Measurements from ENCODE around the gene MLN.

The MLN gene

DNA sequence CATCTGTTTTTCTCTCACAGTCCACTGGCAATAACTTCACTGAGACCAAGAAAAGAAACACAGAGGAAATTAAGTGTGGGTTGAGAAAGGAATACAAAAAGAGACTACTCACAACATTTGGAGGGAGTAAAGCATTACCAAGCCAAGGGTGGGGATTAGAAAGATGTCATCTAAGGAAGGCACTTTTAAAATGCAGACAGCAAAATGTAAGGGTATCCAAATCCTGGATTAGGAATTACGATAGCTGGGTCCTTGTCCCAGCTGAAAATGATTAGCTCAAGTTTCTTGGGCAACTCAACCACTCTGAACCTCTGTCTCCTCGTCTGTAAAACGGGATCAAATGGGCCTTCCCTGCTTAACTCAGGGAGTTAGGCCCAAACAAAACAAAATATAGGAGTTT is 17.1 kb downstream of the MLN start:
- H3K9me3 ChIP-seq (ENCODE audit: insufficient read depth, low read length, severe bottlenecking), result no peaks in the 10 kb centered on the region
- H2AFZ ChIP-seq (ENCODE audit: low read depth, low read length), result no peak overlapping the region
- peak overlapping the region; percentile 17 for H3K27ac ChIP-seq (ENCODE audit: low read length)
- peak overlapping the region in 1 of 2 experiments; percentile 88; a peak in 2 of 4 replicates for H3K4me3 ChIP-seq (ENCODE audit: low read depth in 1 of 2, low read length in 2 of 2)
- H3K9ac ChIP-seq (ENCODE audit: low read depth, low read length), result peak overlapping the region; percentile 96; the same call in 1 of the 2 replicates
- no peaks in the 10 kb centered on the region for H3K27me3 ChIP-seq (ENCODE audit: insufficient read depth, low read length, poor library complexity)
- peaks cover 35% of the 10 kb centered on the region for H3K4me1 ChIP-seq (ENCODE audit: insufficient read depth, low read length)
- peaks cover 60% of the 10 kb centered on the region for H3K36me3 ChIP-seq (ENCODE audit: insufficient read depth, low read length)
- TF ChIP-seq, protein P1, sequence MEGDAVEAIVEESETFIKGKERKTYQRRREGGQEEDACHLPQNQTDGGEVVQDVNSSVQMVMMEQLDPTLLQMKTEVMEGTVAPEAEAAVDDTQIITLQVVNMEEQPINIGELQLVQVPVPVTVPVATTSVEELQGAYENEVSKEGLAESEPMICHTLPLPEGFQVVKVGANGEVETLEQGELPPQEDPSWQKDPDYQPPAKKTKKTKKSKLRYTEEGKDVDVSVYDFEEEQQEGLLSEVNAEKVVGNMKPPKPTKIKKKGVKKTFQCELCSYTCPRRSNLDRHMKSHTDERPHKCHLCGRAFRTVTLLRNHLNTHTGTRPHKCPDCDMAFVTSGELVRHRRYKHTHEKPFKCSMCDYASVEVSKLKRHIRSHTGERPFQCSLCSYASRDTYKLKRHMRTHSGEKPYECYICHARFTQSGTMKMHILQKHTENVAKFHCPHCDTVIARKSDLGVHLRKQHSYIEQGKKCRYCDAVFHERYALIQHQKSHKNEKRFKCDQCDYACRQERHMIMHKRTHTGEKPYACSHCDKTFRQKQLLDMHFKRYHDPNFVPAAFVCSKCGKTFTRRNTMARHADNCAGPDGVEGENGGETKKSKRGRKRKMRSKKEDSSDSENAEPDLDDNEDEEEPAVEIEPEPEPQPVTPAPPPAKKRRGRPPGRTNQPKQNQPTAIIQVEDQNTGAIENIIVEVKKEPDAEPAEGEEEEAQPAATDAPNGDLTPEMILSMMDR (IDR thresholded peaks at IDR 0.05; ENCODE audit: borderline replicate concordance, extremely low read depth, low read length, poor library complexity, severe bottlenecking), result no peak
- TF ChIP-seq EZH2 (IDR thresholded peaks at IDR 0.05; ENCODE audit: borderline replicate concordance, low read depth, low read length, severe bottlenecking), result no peak
- peaks cover 59% of the 10 kb centered on the region for H3K79me2 ChIP-seq (ENCODE audit: insufficient read depth, low read length)
- ATAC-seq (ENCODE audit: insufficient read depth, low read depth), result no peak
- H4K20me1 ChIP-seq (ENCODE audit: insufficient read depth, low read length), result peaks cover 59% of the 10 kb centered on the region
- peak overlapping the region; percentile 85 for H3K4me2 ChIP-seq (ENCODE audit: insufficient read depth, low read length)
- DNase-seq, result no peak

DNA sequence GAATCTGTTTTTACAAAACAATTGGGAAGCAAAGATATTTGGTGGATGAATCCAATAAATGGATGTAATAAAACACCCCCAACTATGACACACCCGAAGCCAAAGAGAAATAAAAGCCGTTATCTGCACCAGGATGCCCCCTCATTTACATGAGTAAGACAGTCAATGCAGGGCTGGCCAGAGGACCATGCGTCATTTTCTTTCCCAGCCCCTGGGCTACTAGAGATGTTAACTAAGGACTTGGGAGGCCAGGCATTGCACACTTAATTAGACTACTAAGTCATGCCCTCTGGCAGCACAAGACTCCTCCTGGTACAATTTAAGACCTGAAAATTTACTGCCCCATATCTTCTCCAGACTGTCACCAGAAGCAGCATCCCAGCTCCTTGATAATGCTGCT is 18.0 kb downstream of the MLN start:
- no peak for ATAC-seq (ENCODE audit: insufficient read depth, low read depth)
- H3K27ac ChIP-seq (ENCODE audit: low read length), result no peak overlapping the region
- DNase-seq, result no peak
- no peaks in the 10 kb centered on the region for H3K9me3 ChIP-seq (ENCODE audit: insufficient read depth, low read length, severe bottlenecking)
- H3K27me3 ChIP-seq (ENCODE audit: insufficient read depth, low read length, poor library complexity), result no peaks in the 10 kb centered on the region
- peak overlapping the region; percentile 96; the same call in 1 of the 2 replicates for H3K9ac ChIP-seq (ENCODE audit: low read depth, low read length)
- peaks cover 35% of the 10 kb centered on the region for H3K4me1 ChIP-seq (ENCODE audit: insufficient read depth, low read length)
- peaks cover 70% of the 10 kb centered on the region for H3K36me3 ChIP-seq (ENCODE audit: insufficient read depth, low read length)
- H4K20me1 ChIP-seq (ENCODE audit: insufficient read depth, low read length), result peaks cover 59% of the 10 kb centered on the region
- TF ChIP-seq, protein P1 (IDR thresholded peaks at IDR 0.05; ENCODE audit: borderline replicate concordance, extremely low read depth, low read length, poor library complexity, severe bottlenecking), result no peak
- TF ChIP-seq EZH2 (IDR thresholded peaks at IDR 0.05; ENCODE audit: borderline replicate concordance, low read depth, low read length, severe bottlenecking), result no peak
- H2AFZ ChIP-seq (ENCODE audit: low read depth, low read length), result no peak overlapping the region
- peaks cover 59% of the 10 kb centered on the region for H3K79me2 ChIP-seq (ENCODE audit: insufficient read depth, low read length)
- H3K4me3 ChIP-seq (ENCODE audit: low read depth in 1 of 2, low read length in 2 of 2), result 0 out of 4 replicates have a peak overlapping the region, but pooled peaks of 1 of the 2 experiments have one; percentile 2
- peak overlapping the region; percentile 85; the same call in 1 of the 2 replicates for H3K4me2 ChIP-seq (ENCODE audit: insufficient read depth, low read length)

DNA sequence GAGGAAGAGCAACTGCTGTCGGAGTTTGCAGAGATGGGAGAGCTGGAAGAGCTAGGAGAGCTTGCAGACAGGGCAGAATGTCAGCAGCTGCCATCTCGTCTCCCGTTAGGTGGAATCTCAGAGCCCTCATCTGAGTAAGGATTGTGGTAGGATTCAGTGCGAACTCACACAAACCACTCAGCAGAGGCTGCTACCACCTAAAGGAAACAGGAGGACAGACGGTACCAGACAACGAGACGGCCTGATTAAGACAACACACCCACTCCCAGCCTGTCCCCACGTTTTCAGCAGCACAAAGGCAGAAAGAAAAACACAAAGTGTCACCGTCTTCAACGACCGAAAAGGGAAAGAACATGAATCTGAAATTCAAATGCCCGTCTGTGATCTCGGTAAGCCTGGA is 19.0 kb downstream of the MLN start:
- no peak overlapping the region for H2AFZ ChIP-seq (ENCODE audit: low read depth, low read length)
- H3K79me2 ChIP-seq (ENCODE audit: insufficient read depth, low read length), result peaks cover 59% of the 10 kb centered on the region
- H3K4me1 ChIP-seq (ENCODE audit: insufficient read depth, low read length), result peaks cover 35% of the 10 kb centered on the region
- no peak overlapping the region for H3K4me2 ChIP-seq (ENCODE audit: insufficient read depth, low read length)
- no peaks in the 10 kb centered on the region for H3K27me3 ChIP-seq (ENCODE audit: insufficient read depth, low read length, poor library complexity)
- H3K27ac ChIP-seq (ENCODE audit: low read length), result no peak overlapping the region
- ATAC-seq (ENCODE audit: insufficient read depth, low read depth) (no peak), DNase-seq (no peak)
- H4K20me1 ChIP-seq (ENCODE audit: insufficient read depth, low read length), result peaks cover 69% of the 10 kb centered on the region
- H3K9me3 ChIP-seq (ENCODE audit: insufficient read depth, low read length, severe bottlenecking), result no peaks in the 10 kb centered on the region
- TF ChIP-seq EZH2 (IDR thresholded peaks at IDR 0.05; ENCODE audit: borderline replicate concordance, low read depth, low read length, severe bottlenecking), result no peak
- TF ChIP-seq, protein P1 (IDR thresholded peaks at IDR 0.05; ENCODE audit: borderline replicate concordance, extremely low read depth, low read length, poor library complexity, severe bottlenecking), result no peak
- H3K36me3 ChIP-seq (ENCODE audit: insufficient read depth, low read length), result peaks cover 80% of the 10 kb centered on the region
- H3K9ac ChIP-seq (ENCODE audit: low read depth, low read length), result no peak overlapping the region
- no peak overlapping the region for H3K4me3 ChIP-seq (ENCODE audit: low read depth in 1 of 2, low read length in 2 of 2)

All from DND-41 (cell line).